K562 (cell line): Measurements from ENCODE around the gene ARHGAP28. TPM values are rescaled to one million over a fixed set of nuclear protein-coding genes. Genes with fewer than 3 reads are reported as not detected.

Source experiments
- ATAC-seq: fragments of 200-7000 bp; cut with Tn5 transposase; 3 replicates; pipeline ENCODE4 v1.9.1; 2020; ENCODE audit warnings: moderate library complexity
- BruUV-seq: library from RNA; stranded (reverse); fragments of 400-500 nt; replicated peaks from 2 replicates; lab custom pipeline; 2021; lab: Mats Ljungman, UMichigan
- CTCF ChIA-PET: fragments of 300-600 bp; formaldehyde crosslinking; extraction: SDS; loops from one replicate; lab custom pipeline; 2021; ENCODE audit warnings: low intra/inter-chr PET ratio; lab: Yijun Ruan, JAX
- POLR2A ChIA-PET: fragments of 300-600, 350-650 bp; sonication (Branson Sonifier 250); formaldehyde crosslinking; extraction: SDS; loops from one replicate; lab custom pipeline; 2021; ENCODE audit warnings: antibody characterized with exemption, inconsistent platforms; lab: Yijun Ruan, JAX
- DNase-seq, 4 experiments: peaks; one replicate each; pipeline versions ENCODE4 v3.0.0 to v3.0.0-alpha.2; 2011 to 2018; ENCODE audit warnings: low spot score in 3 of 4, mixed read lengths in 3 of 4; ENCODE audit errors: extremely low read depth in 1 of 4
- FAIRE-seq: peaks from 2 replicates; lab custom pipeline; 2011; peaks lifted over from hg19 to GRCh38; lab: Jason Lieb, UNC
- H2AFZ ChIP-seq: 2 replicates; pipeline ENCODE4 v1.6.0; 2011; ENCODE audit warnings: low read depth, low read length, control low read depth, inconsistent platforms
- H3K27ac ChIP-seq: fragments of 200-600 bp; 3 replicates; pipeline ENCODE4 v1.8.0; 2011; ENCODE audit warnings: low read depth, mild to moderate bottlenecking, control low read depth, inconsistent platforms, low read length, moderate library complexity, mixed read lengths; ENCODE audit errors: extremely low read depth
- H3K27me3 ChIP-seq, 2 experiments: fragments of 300-600 bp in 1 of 2; 2 replicates in 1 of 2; 3 replicates in 1 of 2; pipeline versions ENCODE4 v1.6.0 to v1.8.0; 2011; ENCODE audit warnings: inconsistent platforms in 2 of 2, low read length in 2 of 2, mild to moderate bottlenecking in 1 of 2, mixed read lengths in 1 of 2, moderate library complexity in 1 of 2; ENCODE audit not compliant: control insufficient read depth in 2 of 2, insufficient read depth in 2 of 2
- H3K36me3 ChIP-seq: fragments of 300-600 bp; 3 replicates; pipeline ENCODE4 v1.8.0; 2011; ENCODE audit warnings: mild to moderate bottlenecking, low read length, inconsistent platforms; ENCODE audit not compliant: control insufficient read depth, insufficient read depth
- H3K4me1 ChIP-seq, 2 experiments: fragments of 200-600 bp in 1 of 2; replicated peaks in 1 of 2; 2 replicates in 1 of 2; 3 replicates in 1 of 2; pipeline versions ENCODE4 v1.5.1 to v1.8.0; 2011; ENCODE audit warnings: inconsistent platforms in 2 of 2, low read length in 2 of 2, mild to moderate bottlenecking in 1 of 2, mixed read lengths in 1 of 2, moderate library complexity in 1 of 2; ENCODE audit not compliant: control insufficient read depth in 2 of 2, insufficient read depth in 2 of 2
- H3K4me2 ChIP-seq: 2 replicates; pipeline ENCODE4 v1.6.1; 2011; ENCODE audit warnings: low read length, control low read depth, inconsistent platforms, mixed read lengths; ENCODE audit not compliant: insufficient read depth
- H3K4me3 ChIP-seq: fragments of 200-600 bp; sonication (generic), shearing (Covaris generic); 2 replicates; pipeline ENCODE4 v1.5.1; 2016; ENCODE audit warnings: control low read depth, inconsistent platforms
- H3K79me2 ChIP-seq: fragments of 200-600 bp; 3 replicates; pipeline ENCODE4 v1.8.0; 2011; ENCODE audit warnings: low read length, inconsistent platforms; ENCODE audit not compliant: control insufficient read depth, insufficient read depth
- H3K9ac ChIP-seq, 2 experiments: 2 replicates each; pipeline versions ENCODE4 v1.6.0 to v1.6.1; 2011; ENCODE audit warnings: low read depth in 2 of 2, low read length in 2 of 2, control low read depth in 1 of 2, inconsistent platforms in 1 of 2, mild to moderate bottlenecking in 1 of 2, mixed read lengths in 1 of 2; ENCODE audit not compliant: insufficient read depth in 1 of 2
- H3K9me1 ChIP-seq: one replicate; pipeline ENCODE4 v1.6.0; 2011; ENCODE audit warnings: inconsistent platforms, mild to moderate bottlenecking, low read length, moderate library complexity; ENCODE audit not compliant: control insufficient read depth, insufficient read depth
- H3K9me3 ChIP-seq: replicated peaks from 2 replicates; pipeline ENCODE4 v1.5.1; 2011; ENCODE audit warnings: low read depth, low read length, inconsistent platforms; ENCODE audit not compliant: control insufficient read depth, insufficient read depth
- H4K20me1 ChIP-seq: replicated peaks from 2 replicates; pipeline ENCODE4 v1.6.1; 2011; ENCODE audit warnings: low read length, inconsistent platforms, mixed read lengths; ENCODE audit not compliant: control insufficient read depth, insufficient read depth
- CBX5 ChIP-seq: IDR thresholded peaks from 2 replicates; pipeline ENCODE4 v1.6.1; 2014; ENCODE audit warnings: low read depth, borderline replicate concordance
- FOXJ2 ChIP-seq: fragments of 200-800 bp; sonication (Bioruptor generic); IDR thresholded peaks from 2 replicates; pipeline ENCODE4 v1.6.1; 2016; ENCODE audit warnings: missing genetic modification characterization, missing compliant biosample characterization
- JUNB ChIP-seq: fragments of 450-650 bp; formaldehyde crosslinking; conservative IDR thresholded peaks from 2 replicates; pipeline ENCODE4 v1.4.0; 2020; ENCODE audit warnings: mild to moderate bottlenecking
- RBM25 ChIP-seq: fragments of 200-400 bp; formaldehyde crosslinking; IDR thresholded peaks from 2 replicates; pipeline ENCODE4 v1.6.1; 2018; ENCODE audit warnings: low read length, low read depth, moderate library complexity; ENCODE audit not compliant: severe bottlenecking
- ZC3H4 ChIP-seq: sonication (generic); formaldehyde crosslinking; IDR thresholded peaks from 2 replicates; pipeline ENCODE4 v1.9.0; 2021; ENCODE audit warnings: missing genetic modification reagents, borderline replicate concordance
- WGBS: fragments of 100-300 bp; shearing (Covaris generic); methylation state at CpG from one replicate; pipeline ENCODE4 v1.1.6; 2016; ENCODE audit warnings: low coverage, mixed read lengths; ENCODE audit not compliant: insufficient coverage; ENCODE audit errors: missing lambda C conversion rate; 5-methylcytosine and 5-hydroxymethylcytosine counted together
- in situ Hi-C: fragments of 300-500 bp; cut with MboI; formaldehyde crosslinking; loops from 4 replicates; pipeline ENCODE4 v1.15.0; 2018; ENCODE audit warnings: inconsistent platforms, mixed read lengths
- intact Hi-C: fragments of 100-400 bp; cut with micrococcal nuclease; formaldehyde crosslinking; loops from 2 replicates; pipeline ENCODE4 v1.14.2; 2022
- polyA plus RNA-seq, 8 experiments: library from polyadenylated mRNA; depleted of rRNA in 4 of 8; stranded (reverse) in 5 of 8; unstranded in 3 of 8; fragments of >200 nt; fragmentation: Nextera tagmentation in 2 of 8; fragmentation: Illumina TruSeq in 1 of 8; extraction: Ambion mirVana in 2 of 8; extraction: Trizol in 1 of 8; gene quantifications; 2 replicates each; pipeline versions ENCODE4 v1.2.1 to v1.2.3, GENCODE V29; 2011 to 2014; ENCODE audit warnings: inconsistent platforms in 1 of 8, missing spikeins in 1 of 8
- total RNA-seq, 7 experiments: library from RNA; depleted of rRNA in 6 of 7; stranded (reverse); fragments of >200 nt in 6 of 7; fragmentation: Illumina TruSeq in 2 of 7; extraction: Trizol in 2 of 7; gene quantifications; 2 replicates each; pipeline versions ENCODE4 v1.2.1 to v1.2.3, GENCODE V29; 2011 to 2021; ENCODE audit warnings: low replicate concordance in 1 of 7
- TF ChIP-seq, protein P1 (sequence below): fragments of 250-450 bp; sonication (Bioruptor Pico); IDR thresholded peaks from 2 replicates; pipeline ENCODE4 v1.4.0; 2020; ENCODE audit warnings: mild to moderate bottlenecking, moderate library complexity, borderline replicate concordance
- TF ChIP-seq, protein P2 (sequence below): sonication (generic); formaldehyde crosslinking; IDR thresholded peaks from 2 replicates; pipeline ENCODE4 v1.8.0; 2022; ENCODE audit warnings: mild to moderate bottlenecking, missing genetic modification reagents

Gene ARHGAP28
- total and polyA plus RNA-seq, 9 of the 15 experiments (the other 6 are each of a cell fraction or from before 2014, with no cell fraction given), result 0.93 to 5.9 (median 5.0) TPM

DNA sequence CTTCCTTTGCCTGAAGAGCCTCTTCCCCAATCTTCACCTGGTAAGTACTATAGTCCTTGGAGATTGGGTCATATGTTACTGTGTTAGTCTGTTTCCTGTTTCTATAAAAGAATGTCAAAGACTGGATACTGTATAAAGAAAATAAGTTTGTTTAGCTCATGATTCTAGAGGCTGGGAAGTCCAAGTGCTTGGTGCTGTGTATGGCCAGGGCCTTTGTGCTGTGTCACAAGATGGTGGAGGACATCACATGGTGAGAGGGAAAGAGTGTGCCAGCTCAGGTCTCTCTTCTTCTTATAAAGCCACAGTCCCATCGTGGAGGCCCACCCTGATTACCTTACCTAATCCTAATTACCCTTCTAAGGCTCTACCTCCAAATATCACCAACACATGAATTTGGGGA lies 20.9 kb downstream of the ARHGAP28 start (continued):
- TF ChIP-seq, protein P1, sequence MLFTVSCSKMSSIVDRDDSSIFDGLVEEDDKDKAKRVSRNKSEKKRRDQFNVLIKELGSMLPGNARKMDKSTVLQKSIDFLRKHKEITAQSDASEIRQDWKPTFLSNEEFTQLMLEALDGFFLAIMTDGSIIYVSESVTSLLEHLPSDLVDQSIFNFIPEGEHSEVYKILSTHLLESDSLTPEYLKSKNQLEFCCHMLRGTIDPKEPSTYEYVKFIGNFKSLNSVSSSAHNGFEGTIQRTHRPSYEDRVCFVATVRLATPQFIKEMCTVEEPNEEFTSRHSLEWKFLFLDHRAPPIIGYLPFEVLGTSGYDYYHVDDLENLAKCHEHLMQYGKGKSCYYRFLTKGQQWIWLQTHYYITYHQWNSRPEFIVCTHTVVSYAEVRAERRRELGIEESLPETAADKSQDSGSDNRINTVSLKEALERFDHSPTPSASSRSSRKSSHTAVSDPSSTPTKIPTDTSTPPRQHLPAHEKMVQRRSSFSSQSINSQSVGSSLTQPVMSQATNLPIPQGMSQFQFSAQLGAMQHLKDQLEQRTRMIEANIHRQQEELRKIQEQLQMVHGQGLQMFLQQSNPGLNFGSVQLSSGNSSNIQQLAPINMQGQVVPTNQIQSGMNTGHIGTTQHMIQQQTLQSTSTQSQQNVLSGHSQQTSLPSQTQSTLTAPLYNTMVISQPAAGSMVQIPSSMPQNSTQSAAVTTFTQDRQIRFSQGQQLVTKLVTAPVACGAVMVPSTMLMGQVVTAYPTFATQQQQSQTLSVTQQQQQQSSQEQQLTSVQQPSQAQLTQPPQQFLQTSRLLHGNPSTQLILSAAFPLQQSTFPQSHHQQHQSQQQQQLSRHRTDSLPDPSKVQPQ (CRISPR knock-in tag), result no peak
- TF ChIP-seq, protein P2, sequence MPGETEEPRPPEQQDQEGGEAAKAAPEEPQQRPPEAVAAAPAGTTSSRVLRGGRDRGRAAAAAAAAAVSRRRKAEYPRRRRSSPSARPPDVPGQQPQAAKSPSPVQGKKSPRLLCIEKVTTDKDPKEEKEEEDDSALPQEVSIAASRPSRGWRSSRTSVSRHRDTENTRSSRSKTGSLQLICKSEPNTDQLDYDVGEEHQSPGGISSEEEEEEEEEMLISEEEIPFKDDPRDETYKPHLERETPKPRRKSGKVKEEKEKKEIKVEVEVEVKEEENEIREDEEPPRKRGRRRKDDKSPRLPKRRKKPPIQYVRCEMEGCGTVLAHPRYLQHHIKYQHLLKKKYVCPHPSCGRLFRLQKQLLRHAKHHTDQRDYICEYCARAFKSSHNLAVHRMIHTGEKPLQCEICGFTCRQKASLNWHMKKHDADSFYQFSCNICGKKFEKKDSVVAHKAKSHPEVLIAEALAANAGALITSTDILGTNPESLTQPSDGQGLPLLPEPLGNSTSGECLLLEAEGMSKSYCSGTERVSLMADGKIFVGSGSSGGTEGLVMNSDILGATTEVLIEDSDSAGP (CRISPR knock-in tag), result no peak
- no peak for TF ChIP-seq RBM25
- TF ChIP-seq CBX5, result no peak
- TF ChIP-seq ZC3H4 (CRISPR knock-in tag), result no peak

DNA sequence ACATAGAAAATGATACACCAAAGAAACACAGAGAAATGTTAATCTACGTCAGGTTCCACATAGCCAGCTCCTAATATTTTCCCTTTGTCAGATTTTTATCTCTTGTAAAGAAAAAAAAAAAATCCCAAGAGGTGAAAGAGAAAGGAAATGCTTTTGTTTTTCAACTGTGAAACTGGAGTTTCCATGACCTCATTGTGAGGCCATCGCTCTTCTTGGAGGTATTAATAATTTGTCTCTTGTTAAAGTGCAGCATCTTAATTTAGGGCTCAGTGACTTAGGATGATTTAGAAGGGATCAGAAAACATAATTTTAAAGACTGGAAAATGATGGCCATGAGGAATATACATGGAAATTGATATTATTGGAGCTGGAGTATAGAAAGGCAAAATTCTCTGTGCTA lies 21.7 kb downstream of the ARHGAP28 start:
- Histone ChIP-seq H2AFZ (no peak overlapping the region), H3K9me3 (no peaks in the 10 kb centered on the region), H3K9ac (no peak overlapping the region), H3K4me1 (no peaks in the 10 kb centered on the region), H3K4me2 (no peak overlapping the region), H3K27ac (no peak overlapping the region), H3K9me1 (no peaks in the 10 kb centered on the region), H3K27me3 (peaks cover 0 to 9% of the 10 kb centered on the region in 2 experiments; a peak in 1 of 5 replicates), H3K4me3 (no peak overlapping the region), H4K20me1 (no peaks in the 10 kb centered on the region), H3K79me2 (no peaks in the 10 kb centered on the region), H3K36me3 (no peaks in the 10 kb centered on the region)
- DNase-seq (no peak), ATAC-seq (no peak), FAIRE-seq (no peak)
- TF ChIP-seq FOXJ2 (tag) (peak; percentile 53; the same call in 1 of the 2 replicates), JUNB (no peak)
- POLR2A ChIA-PET, result interaction anchor here (1.5 kb wide), 1 partner anchor 11 kb away, joined by 3 read pairs; no protein-coding TSS in a partner anchor
- in situ Hi-C loops (no loop called here), intact Hi-C loops (no loop called here)
- CTCF ChIA-PET, result no interaction called here
- WGBS, result 2% methylated on average over 2 of the region's 2 CpGs
- BruUV-seq, result no TSS peak
